WTC11 (cell line): ENCODE data around the gene EHD1. TPM values are rescaled to one million over a fixed set of nuclear protein-coding genes. Genes with fewer than 3 reads are reported as not detected.

ENCODE experiments used
- ATAC-seq: fragments of 200-7000 bp; cut with Tn5 transposase; 2 replicates; pipeline ENCODE4 v1.10.0; 2021; ENCODE audit warnings: mild to moderate bottlenecking, moderate library complexity
- CTCF ChIA-PET: fragments of 300-600 bp; sonication (Branson Sonifier 250); formaldehyde crosslinking; loops from one replicate; lab custom pipeline; 2021; ENCODE audit warnings: antibody characterized with exemption; lab: Charles Lee
- POLR2A ChIA-PET: fragments of 350-600 bp; sonication (Branson Sonifier 250); formaldehyde crosslinking; loops from one replicate; lab custom pipeline; 2021; ENCODE audit warnings: antibody characterized with exemption; lab: Charles Lee
- DNase-seq: peaks from one replicate; pipeline ENCODE4 v3.0.0; 2021; ENCODE audit warnings: low spot score
- H3K27ac Mint-ChIP-seq: 2 replicates; pipeline ENCODE4 v1.8.0; 2021; ENCODE audit warnings: mixed read lengths
- H3K27me3 Mint-ChIP-seq: 2 replicates; pipeline ENCODE4 v1.8.0; 2021; ENCODE audit warnings: low read depth, mild to moderate bottlenecking, moderate library complexity, mixed read lengths
- H3K36me3 Mint-ChIP-seq: 2 replicates; pipeline ENCODE4 v1.8.0; 2021; ENCODE audit warnings: mixed read lengths
- H3K4me1 Mint-ChIP-seq: 2 replicates; pipeline ENCODE4 v1.8.0; 2022; ENCODE audit warnings: mixed read lengths
- H3K4me3 Mint-ChIP-seq: 2 replicates; pipeline ENCODE4 v1.8.0; 2021; ENCODE audit warnings: mild to moderate bottlenecking, moderate library complexity, mixed read lengths
- H3K9me3 Mint-ChIP-seq: 2 replicates; pipeline ENCODE4 v1.8.0; 2021; ENCODE audit warnings: mixed read lengths
- ARID4B ChIP-seq: sonication (generic); formaldehyde crosslinking; IDR thresholded peaks from 2 replicates; pipeline ENCODE4 v1.8.0; 2023; ENCODE audit warnings: missing genetic modification reagents, mild to moderate bottlenecking, borderline replicate concordance
- ATF1 ChIP-seq: sonication (generic); formaldehyde crosslinking; IDR thresholded peaks from 2 replicates; pipeline ENCODE4 v1.8.1; 2023; ENCODE audit warnings: mild to moderate bottlenecking, moderate library complexity, missing genetic modification reagents
- E2F1 ChIP-seq: sonication (generic); formaldehyde crosslinking; IDR thresholded peaks from 2 replicates; pipeline ENCODE4 v1.8.0; 2022; ENCODE audit warnings: mild to moderate bottlenecking, missing genetic modification reagents
- ELF4 ChIP-seq: sonication (generic); formaldehyde crosslinking; IDR thresholded peaks from 2 replicates; pipeline ENCODE4 v1.8.1; 2022; ENCODE audit warnings: low read depth, mild to moderate bottlenecking, moderate library complexity, missing genetic modification reagents
- GABPB1 ChIP-seq: sonication (generic); formaldehyde crosslinking; IDR thresholded peaks from 2 replicates; pipeline ENCODE4 v1.8.1; 2023; ENCODE audit warnings: mild to moderate bottlenecking, missing genetic modification reagents
- GRHL2 ChIP-seq: fragments of 250-450 bp; sonication (Bioruptor Pico); IDR thresholded peaks from 2 replicates; pipeline ENCODE4 v1.8.0; 2022; ENCODE audit warnings: mild to moderate bottlenecking, moderate library complexity; ENCODE audit not compliant: insufficient replicate concordance, severe bottlenecking
- HMGXB4 ChIP-seq: sonication (generic); formaldehyde crosslinking; IDR thresholded peaks from 2 replicates; pipeline ENCODE4 v1.8.1; 2023; ENCODE audit warnings: mild to moderate bottlenecking, moderate library complexity, missing genetic modification reagents
- MYBL2 ChIP-seq: sonication (generic); formaldehyde crosslinking; IDR thresholded peaks from 2 replicates; pipeline ENCODE4 v1.8.1; 2023; ENCODE audit warnings: mild to moderate bottlenecking, moderate library complexity, missing genetic modification reagents
- NFYB ChIP-seq: sonication (generic); formaldehyde crosslinking; conservative IDR thresholded peaks from 2 replicates; pipeline ENCODE4 v1.8.0; 2022; ENCODE audit warnings: low read depth, missing genetic modification reagents
- SMAD3 ChIP-seq: sonication (generic); formaldehyde crosslinking; IDR thresholded peaks from 2 replicates; pipeline ENCODE4 v1.8.0; 2022; ENCODE audit warnings: missing genetic modification reagents, mild to moderate bottlenecking, borderline replicate concordance
- SMAD4 ChIP-seq: sonication (generic); formaldehyde crosslinking; IDR thresholded peaks from 2 replicates; pipeline ENCODE4 v1.8.0; 2022; ENCODE audit warnings: mild to moderate bottlenecking, missing genetic modification reagents
- SOX15 ChIP-seq: fragments of 250-450 bp; sonication (Bioruptor Pico); IDR thresholded peaks from 2 replicates; pipeline ENCODE4 v1.9.0; 2021; ENCODE audit warnings: mild to moderate bottlenecking
- SP1 ChIP-seq: sonication (generic); formaldehyde crosslinking; conservative IDR thresholded peaks from 2 replicates; pipeline ENCODE4 v1.8.1; 2022; ENCODE audit warnings: missing genetic modification reagents
- TCF7 ChIP-seq: sonication (generic); formaldehyde crosslinking; IDR thresholded peaks from 2 replicates; pipeline ENCODE4 v1.8.0; 2022; ENCODE audit warnings: mild to moderate bottlenecking, low read depth, missing genetic modification reagents, moderate library complexity
- USF1 ChIP-seq: sonication (generic); formaldehyde crosslinking; IDR thresholded peaks from 2 replicates; pipeline ENCODE4 v1.8.0; 2022; ENCODE audit warnings: mild to moderate bottlenecking, missing genetic modification reagents
- ZNF121 ChIP-seq: sonication (generic); formaldehyde crosslinking; IDR thresholded peaks from 2 replicates; pipeline ENCODE4 v1.8.0; 2023; ENCODE audit warnings: missing genetic modification reagents
- ZNF281 ChIP-seq: sonication (generic); formaldehyde crosslinking; IDR thresholded peaks from 2 replicates; pipeline ENCODE4 v1.8.0; 2023; ENCODE audit warnings: mild to moderate bottlenecking, missing genetic modification reagents
- ZNF396 ChIP-seq: fragments of 250-450 bp; sonication (Bioruptor Pico); IDR thresholded peaks from 2 replicates; pipeline ENCODE4 v1.8.0; 2021; ENCODE audit warnings: mild to moderate bottlenecking, moderate library complexity, borderline replicate concordance
- ZNF532 ChIP-seq: fragments of 250-450 bp; sonication (Bioruptor Pico); IDR thresholded peaks from 2 replicates; pipeline ENCODE4 v1.9.0; 2021; ENCODE audit warnings: mild to moderate bottlenecking, borderline replicate concordance
- total RNA-seq: library from RNA; stranded (reverse); gene quantifications from 3 replicates; pipeline ENCODE4 v1.2.3, GENCODE V29; 2021

EHD1 gene
- total RNA-seq, 1 experiment from 2014 or later = 38.1 TPM

- TF ChIP-seq ARID4B (CRISPR knock-in tag) = no peak
- no peak for TF ChIP-seq NFYB (CRISPR knock-in tag)
- no peak for TF ChIP-seq TCF7 (CRISPR knock-in tag)
- TF ChIP-seq ATF1 = no peak
- TF ChIP-seq ELF4 (CRISPR knock-in tag) = no peak
Observed at GRCh38 chr11:64891215-64891848, 12.9 kb upstream of the EHD1 start (continued).

- no peak overlapping the region for H3K4me3 Mint-ChIP-seq
- H3K9me3 Mint-ChIP-seq = no peaks in the 10 kb centered on the region
- H3K4me1 Mint-ChIP-seq = peaks cover 17% of the 10 kb centered on the region
- DNase-seq = no peak
- H3K27me3 Mint-ChIP-seq = no peaks in the 10 kb centered on the region
- no peaks in the 10 kb centered on the region for H3K36me3 Mint-ChIP-seq
- POLR2A ChIA-PET = no interaction called here
- H3K27ac Mint-ChIP-seq = no peak overlapping the region
- CTCF ChIA-PET = interaction anchor here (0.8 to 22.9 kb wide), 5 partner anchors 14 to 124 kb away, joined by 3 to 372 read pairs (median 47); partner anchors contain the start of genes ARL2, BATF2, CDC42BPG and EHD1
- ATAC-seq = no peak
- TF ChIP-seq ZNF121 (no peak), SMAD4 (no peak), SOX15 (CRISPR knock-in tag) (no peak), ZNF532 (no peak), SP1 (CRISPR knock-in tag) (no peak), GRHL2 (CRISPR knock-in tag) (no peak), GABPB1 (CRISPR knock-in tag) (no peak), MYBL2 (CRISPR knock-in tag) (no peak), SMAD3 (no peak), E2F1 (CRISPR knock-in tag) (no peak), TCF7 (CRISPR knock-in tag) (no peak), HMGXB4 (CRISPR knock-in tag) (no peak), ZNF396 (CRISPR knock-in tag) (no peak), USF1 (CRISPR knock-in tag) (no peak), ZNF281 (no peak)
Observed at GRCh38 chr11:64890522-64890939, 12.1 kb upstream of the EHD1 start.
